Measurements from ENCODE around the gene PRMT9.

DNA sequence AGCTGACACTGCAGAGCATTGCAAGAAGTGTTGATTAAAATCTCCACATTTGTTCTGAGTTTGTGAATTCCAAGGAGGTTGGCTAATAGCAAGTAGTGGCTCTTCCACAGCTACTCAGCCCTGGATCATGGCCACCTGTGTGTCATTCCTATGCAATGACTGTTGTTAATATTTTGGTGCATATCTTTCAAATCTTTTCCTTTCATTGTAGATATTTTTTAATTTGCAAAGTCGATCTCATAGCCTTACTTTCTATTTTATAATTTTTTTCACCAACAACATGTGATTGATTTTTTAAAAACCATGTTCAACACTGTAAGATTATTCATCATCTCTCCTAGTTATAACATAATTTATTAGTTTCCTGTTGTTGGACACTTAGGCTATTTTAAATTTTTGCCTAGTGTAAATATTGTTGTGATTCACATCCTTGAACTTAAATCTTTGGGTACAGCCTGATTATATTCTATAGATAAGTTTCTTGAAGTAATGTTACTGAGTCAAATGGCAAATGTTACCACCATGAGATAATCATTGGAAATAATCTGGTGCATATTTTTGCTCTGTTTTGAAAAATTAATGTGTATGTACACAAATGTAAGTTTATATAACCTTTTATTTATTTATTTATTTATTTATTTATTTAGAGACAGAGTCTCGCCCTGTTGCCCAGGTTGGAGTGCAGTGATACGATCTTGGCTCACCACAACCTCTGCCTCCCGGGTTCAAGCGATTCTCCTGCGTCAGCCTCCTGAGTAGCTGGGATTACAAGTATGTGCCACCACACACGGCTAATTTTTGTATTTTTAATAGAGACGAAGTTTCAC is 30.8 kb upstream of the PRMT9 start:
- TF ChIP-seq, protein P1, sequence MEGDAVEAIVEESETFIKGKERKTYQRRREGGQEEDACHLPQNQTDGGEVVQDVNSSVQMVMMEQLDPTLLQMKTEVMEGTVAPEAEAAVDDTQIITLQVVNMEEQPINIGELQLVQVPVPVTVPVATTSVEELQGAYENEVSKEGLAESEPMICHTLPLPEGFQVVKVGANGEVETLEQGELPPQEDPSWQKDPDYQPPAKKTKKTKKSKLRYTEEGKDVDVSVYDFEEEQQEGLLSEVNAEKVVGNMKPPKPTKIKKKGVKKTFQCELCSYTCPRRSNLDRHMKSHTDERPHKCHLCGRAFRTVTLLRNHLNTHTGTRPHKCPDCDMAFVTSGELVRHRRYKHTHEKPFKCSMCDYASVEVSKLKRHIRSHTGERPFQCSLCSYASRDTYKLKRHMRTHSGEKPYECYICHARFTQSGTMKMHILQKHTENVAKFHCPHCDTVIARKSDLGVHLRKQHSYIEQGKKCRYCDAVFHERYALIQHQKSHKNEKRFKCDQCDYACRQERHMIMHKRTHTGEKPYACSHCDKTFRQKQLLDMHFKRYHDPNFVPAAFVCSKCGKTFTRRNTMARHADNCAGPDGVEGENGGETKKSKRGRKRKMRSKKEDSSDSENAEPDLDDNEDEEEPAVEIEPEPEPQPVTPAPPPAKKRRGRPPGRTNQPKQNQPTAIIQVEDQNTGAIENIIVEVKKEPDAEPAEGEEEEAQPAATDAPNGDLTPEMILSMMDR (IDR thresholded peaks at IDR 0.05) = no peak
- TF ChIP-seq POLR2A (IDR thresholded peaks at IDR 0.05) (no peak), EP300 (IDR thresholded peaks at IDR 0.05) (no peak)
